K562 (cell line): ENCODE data around the gene CCNK. TPM values are rescaled to one million over a fixed set of nuclear protein-coding genes. Genes with fewer than 3 reads are reported as not detected.

ENCODE experiments used
- NR1H2 ChIP-seq: sonication (generic); formaldehyde crosslinking; IDR thresholded peaks from 2 replicates; pipeline ENCODE4 v1.4.0; 2020; ENCODE audit warnings: mild to moderate bottlenecking, missing genetic modification reagents
- ZNF77 ChIP-seq: fragments of 250-450 bp; sonication (Bioruptor Pico); IDR thresholded peaks from 2 replicates; pipeline ENCODE4 v1.5.0; 2020
- polyA plus RNA-seq, 8 experiments: library from polyadenylated mRNA; depleted of rRNA in 4 of 8; stranded (reverse) in 5 of 8; unstranded in 3 of 8; fragments of >200 nt; fragmentation: Nextera tagmentation in 2 of 8; fragmentation: Illumina TruSeq in 1 of 8; extraction: Ambion mirVana in 2 of 8; extraction: Trizol in 1 of 8; gene quantifications; 2 replicates each; pipeline versions ENCODE4 v1.2.1 to v1.2.3, GENCODE V29; 2011 to 2014; ENCODE audit warnings: inconsistent platforms in 1 of 8, missing spikeins in 1 of 8
- total RNA-seq, 7 experiments: library from RNA; depleted of rRNA in 6 of 7; stranded (reverse); fragments of >200 nt in 6 of 7; fragmentation: Illumina TruSeq in 2 of 7; extraction: Trizol in 2 of 7; gene quantifications; 2 replicates each; pipeline versions ENCODE4 v1.2.1 to v1.2.3, GENCODE V29; 2011 to 2021; ENCODE audit warnings: low replicate concordance in 1 of 7
- TF ChIP-seq, protein P1 (sequence below), 2 experiments: fragments of 450-650 bp in 1 of 2; sonication (generic) in 1 of 2; formaldehyde crosslinking in 1 of 2; IDR thresholded peaks; 2 replicates each; pipeline versions ENCODE4 v1.7.1 to v1.9.0; 2016 to 2022; ENCODE audit warnings: inconsistent platforms in 1 of 2, mild to moderate bottlenecking in 1 of 2, missing genetic modification reagents in 1 of 2
- TF ChIP-seq, protein P2 (sequence below): fragments of 150-350 bp; IDR thresholded peaks from 2 replicates; pipeline ENCODE4 v1.6.1; 2014; ENCODE audit warnings: low read depth, mild to moderate bottlenecking, low read length, borderline replicate concordance
- TF ChIP-seq, protein P3 (sequence below): sonication (generic); formaldehyde crosslinking; IDR thresholded peaks from 2 replicates; pipeline ENCODE4 v1.8.0; 2023; ENCODE audit warnings: mild to moderate bottlenecking, missing genetic modification reagents

CCNK gene
- total and polyA plus RNA-seq, 9 of the 15 experiments (the other 6 are each of a cell fraction or from before 2014, with no cell fraction given), result 5.8 to 84.2 (median 16.4) TPM

DNA sequence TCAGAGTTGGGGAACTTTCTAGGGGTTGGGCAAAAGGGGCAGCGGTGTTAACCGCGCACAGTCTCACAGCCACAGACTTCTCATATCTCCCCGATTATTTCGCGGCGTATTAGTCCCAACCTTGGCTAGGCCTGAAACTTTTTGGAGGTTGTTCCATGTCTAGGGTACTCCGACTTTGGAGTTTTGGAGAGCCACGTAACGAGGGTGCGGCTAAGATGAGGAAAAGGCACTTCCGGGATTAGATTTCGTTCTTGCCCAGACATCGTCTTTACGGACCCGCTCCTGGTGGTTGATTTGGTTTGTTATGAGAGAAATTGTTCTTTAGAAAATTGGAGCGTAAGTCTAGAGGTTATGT, 513 bp downstream of the CCNK start (continued):
- TF ChIP-seq, protein P1, sequence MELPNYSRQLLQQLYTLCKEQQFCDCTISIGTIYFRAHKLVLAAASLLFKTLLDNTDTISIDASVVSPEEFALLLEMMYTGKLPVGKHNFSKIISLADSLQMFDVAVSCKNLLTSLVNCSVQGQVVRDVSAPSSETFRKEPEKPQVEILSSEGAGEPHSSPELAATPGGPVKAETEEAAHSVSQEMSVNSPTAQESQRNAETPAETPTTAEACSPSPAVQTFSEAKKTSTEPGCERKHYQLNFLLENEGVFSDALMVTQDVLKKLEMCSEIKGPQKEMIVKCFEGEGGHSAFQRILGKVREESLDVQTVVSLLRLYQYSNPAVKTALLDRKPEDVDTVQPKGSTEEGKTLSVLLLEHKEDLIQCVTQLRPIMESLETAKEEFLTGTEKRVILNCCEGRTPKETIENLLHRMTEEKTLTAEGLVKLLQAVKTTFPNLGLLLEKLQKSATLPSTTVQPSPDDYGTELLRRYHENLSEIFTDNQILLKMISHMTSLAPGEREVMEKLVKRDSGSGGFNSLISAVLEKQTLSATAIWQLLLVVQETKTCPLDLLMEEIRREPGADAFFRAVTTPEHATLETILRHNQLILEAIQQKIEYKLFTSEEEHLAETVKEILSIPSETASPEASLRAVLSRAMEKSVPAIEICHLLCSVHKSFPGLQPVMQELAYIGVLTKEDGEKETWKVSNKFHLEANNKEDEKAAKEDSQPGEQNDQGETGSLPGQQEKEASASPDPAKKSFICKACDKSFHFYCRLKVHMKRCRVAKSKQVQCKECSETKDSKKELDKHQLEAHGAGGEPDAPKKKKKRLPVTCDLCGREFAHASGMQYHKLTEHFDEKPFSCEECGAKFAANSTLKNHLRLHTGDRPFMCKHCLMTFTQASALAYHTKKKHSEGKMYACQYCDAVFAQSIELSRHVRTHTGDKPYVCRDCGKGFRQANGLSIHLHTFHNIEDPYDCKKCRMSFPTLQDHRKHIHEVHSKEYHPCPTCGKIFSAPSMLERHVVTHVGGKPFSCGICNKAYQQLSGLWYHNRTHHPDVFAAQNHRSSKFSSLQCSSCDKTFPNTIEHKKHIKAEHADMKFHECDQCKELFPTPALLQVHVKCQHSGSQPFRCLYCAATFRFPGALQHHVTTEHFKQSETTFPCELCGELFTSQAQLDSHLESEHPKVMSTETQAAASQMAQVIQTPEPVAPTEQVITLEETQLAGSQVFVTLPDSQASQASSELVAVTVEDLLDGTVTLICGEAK (IDR thresholded peaks at IDR 0.05), result no peak
- TF ChIP-seq, protein P1 (CRISPR knock-in tag; IDR thresholded peaks at IDR 0.05), result no peak
- TF ChIP-seq, protein P2, sequence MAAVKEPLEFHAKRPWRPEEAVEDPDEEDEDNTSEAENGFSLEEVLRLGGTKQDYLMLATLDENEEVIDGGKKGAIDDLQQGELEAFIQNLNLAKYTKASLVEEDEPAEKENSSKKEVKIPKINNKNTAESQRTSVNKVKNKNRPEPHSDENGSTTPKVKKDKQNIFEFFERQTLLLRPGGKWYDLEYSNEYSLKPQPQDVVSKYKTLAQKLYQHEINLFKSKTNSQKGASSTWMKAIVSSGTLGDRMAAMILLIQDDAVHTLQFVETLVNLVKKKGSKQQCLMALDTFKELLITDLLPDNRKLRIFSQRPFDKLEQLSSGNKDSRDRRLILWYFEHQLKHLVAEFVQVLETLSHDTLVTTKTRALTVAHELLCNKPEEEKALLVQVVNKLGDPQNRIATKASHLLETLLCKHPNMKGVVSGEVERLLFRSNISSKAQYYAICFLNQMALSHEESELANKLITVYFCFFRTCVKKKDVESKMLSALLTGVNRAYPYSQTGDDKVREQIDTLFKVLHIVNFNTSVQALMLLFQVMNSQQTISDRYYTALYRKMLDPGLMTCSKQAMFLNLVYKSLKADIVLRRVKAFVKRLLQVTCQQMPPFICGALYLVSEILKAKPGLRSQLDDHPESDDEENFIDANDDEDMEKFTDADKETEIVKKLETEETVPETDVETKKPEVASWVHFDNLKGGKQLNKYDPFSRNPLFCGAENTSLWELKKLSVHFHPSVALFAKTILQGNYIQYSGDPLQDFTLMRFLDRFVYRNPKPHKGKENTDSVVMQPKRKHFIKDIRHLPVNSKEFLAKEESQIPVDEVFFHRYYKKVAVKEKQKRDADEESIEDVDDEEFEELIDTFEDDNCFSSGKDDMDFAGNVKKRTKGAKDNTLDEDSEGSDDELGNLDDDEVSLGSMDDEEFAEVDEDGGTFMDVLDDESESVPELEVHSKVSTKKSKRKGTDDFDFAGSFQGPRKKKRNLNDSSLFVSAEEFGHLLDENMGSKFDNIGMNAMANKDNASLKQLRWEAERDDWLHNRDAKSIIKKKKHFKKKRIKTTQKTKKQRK, result no peak
- TF ChIP-seq NR1H2 (CRISPR knock-in tag) (no peak), ZNF77 (CRISPR knock-in tag) (no peak)
- TF ChIP-seq, protein P3, sequence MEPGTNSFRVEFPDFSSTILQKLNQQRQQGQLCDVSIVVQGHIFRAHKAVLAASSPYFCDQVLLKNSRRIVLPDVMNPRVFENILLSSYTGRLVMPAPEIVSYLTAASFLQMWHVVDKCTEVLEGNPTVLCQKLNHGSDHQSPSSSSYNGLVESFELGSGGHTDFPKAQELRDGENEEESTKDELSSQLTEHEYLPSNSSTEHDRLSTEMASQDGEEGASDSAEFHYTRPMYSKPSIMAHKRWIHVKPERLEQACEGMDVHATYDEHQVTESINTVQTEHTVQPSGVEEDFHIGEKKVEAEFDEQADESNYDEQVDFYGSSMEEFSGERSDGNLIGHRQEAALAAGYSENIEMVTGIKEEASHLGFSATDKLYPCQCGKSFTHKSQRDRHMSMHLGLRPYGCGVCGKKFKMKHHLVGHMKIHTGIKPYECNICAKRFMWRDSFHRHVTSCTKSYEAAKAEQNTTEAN, result no peak
